ENCODE data around the gene TLX3.

TLX3 gene

GRCh38 chr5:171299228-171299627 lies 9.8 kb upstream of the TLX3 start:
- Histone ChIP-seq H2AFZ (no peak overlapping the region), H3K36me3 (ENCODE audit: control insufficient read depth, insufficient read depth, low read length) (no peaks in the 10 kb centered on the region), H3K4me1 (no peaks in the 10 kb centered on the region), H3K27me3 (ENCODE audit: control insufficient read depth, insufficient read depth, low read length) (no peaks in the 10 kb centered on the region), H3K79me2 (no peaks in the 10 kb centered on the region), H3K4me2 (ENCODE audit: low read length) (no peak overlapping the region), H3K27ac (no peak overlapping the region), H3K4me3 (ENCODE audit: low read depth, low read length) (no peak overlapping the region), H3K9ac (no peak overlapping the region), H3K9me3 (ENCODE audit: control insufficient read depth, low read length) (no peaks in the 10 kb centered on the region)
- TF ChIP-seq CTCF (IDR thresholded peaks at IDR 0.05), result no peak

GRCh38 chr5:171299851-171300250 lies 9.2 kb upstream of the TLX3 start:
- no peak overlapping the region for H3K9ac ChIP-seq
- H3K4me1 ChIP-seq, result no peaks in the 10 kb centered on the region
- H2AFZ ChIP-seq, result no peak overlapping the region
- TF ChIP-seq CTCF (IDR thresholded peaks at IDR 0.05), result no peak
- H3K79me2 ChIP-seq, result no peaks in the 10 kb centered on the region
- no peaks in the 10 kb centered on the region for H3K9me3 ChIP-seq (ENCODE audit: control insufficient read depth, low read length)
- no peak overlapping the region for H3K4me3 ChIP-seq (ENCODE audit: low read depth, low read length)
- no peaks in the 10 kb centered on the region for H3K36me3 ChIP-seq (ENCODE audit: control insufficient read depth, insufficient read depth, low read length)
- no peak overlapping the region for H3K27ac ChIP-seq
- no peak overlapping the region for H3K4me2 ChIP-seq (ENCODE audit: low read length)
- no peaks in the 10 kb centered on the region for H3K27me3 ChIP-seq (ENCODE audit: control insufficient read depth, insufficient read depth, low read length)

- no peaks in the 10 kb centered on the region for H3K27me3 ChIP-seq (ENCODE audit: control insufficient read depth, insufficient read depth, low read length)
- no peak overlapping the region for H3K4me3 ChIP-seq (ENCODE audit: low read depth, low read length)
- H3K4me1 ChIP-seq, result no peaks in the 10 kb centered on the region
- H3K36me3 ChIP-seq (ENCODE audit: control insufficient read depth, insufficient read depth, low read length), result no peaks in the 10 kb centered on the region
- no peak overlapping the region for H3K4me2 ChIP-seq (ENCODE audit: low read length)
- H3K9me3 ChIP-seq (ENCODE audit: control insufficient read depth, low read length), result no peaks in the 10 kb centered on the region
- H3K79me2 ChIP-seq, result no peaks in the 10 kb centered on the region
- no peak overlapping the region for H2AFZ ChIP-seq
- no peak overlapping the region for H3K9ac ChIP-seq
- no peak for TF ChIP-seq CTCF (IDR thresholded peaks at IDR 0.05)
- no peak overlapping the region for H3K27ac ChIP-seq
Measured at GRCh38 chr5:171300358-171300757, 8.7 kb upstream of the TLX3 start.

- Histone ChIP-seq H3K9me3 (ENCODE audit: control insufficient read depth, low read length) (no peaks in the 10 kb centered on the region), H3K27me3 (ENCODE audit: control insufficient read depth, insufficient read depth, low read length) (peaks cover 25% of the 10 kb centered on the region)
- no peak for TF ChIP-seq CTCF (IDR thresholded peaks at IDR 0.05)
Measured at GRCh38 chr5:171306166-171306565, 2.9 kb upstream of the TLX3 start.

GRCh38 chr5:171306781-171307591 lies 2.1 kb upstream of the TLX3 start:
- Histone ChIP-seq H3K9me3 (ENCODE audit: control insufficient read depth, low read length) (no peaks in the 10 kb centered on the region), H3K4me3 (ENCODE audit: low read depth, low read length) (no peak overlapping the region), H2AFZ (no peak overlapping the region), H3K9ac (no peak overlapping the region), H3K27ac (no peak overlapping the region), H3K4me2 (ENCODE audit: low read length) (no peak overlapping the region), H3K79me2 (no peaks in the 10 kb centered on the region), H3K27me3 (ENCODE audit: control insufficient read depth, insufficient read depth, low read length) (peaks cover 26% of the 10 kb centered on the region), H3K4me1 (no peaks in the 10 kb centered on the region), H3K36me3 (ENCODE audit: control insufficient read depth, insufficient read depth, low read length) (no peaks in the 10 kb centered on the region)
- TF ChIP-seq CTCF (IDR thresholded peaks at IDR 0.05), result no peak

More at GRCh38 chr5:171306166-171306565, 2.9 kb upstream of the TLX3 start:
- Histone ChIP-seq H3K4me3 (ENCODE audit: low read depth, low read length) (no peak overlapping the region), H3K36me3 (ENCODE audit: control insufficient read depth, insufficient read depth, low read length) (no peaks in the 10 kb centered on the region), H3K4me1 (no peaks in the 10 kb centered on the region), H3K27ac (no peak overlapping the region), H2AFZ (no peak overlapping the region), H3K79me2 (no peaks in the 10 kb centered on the region), H3K9ac (no peak overlapping the region), H3K4me2 (ENCODE audit: low read length) (no peak overlapping the region)

Measured in parathyroid adenoma (tissue), 2 donors.